ENCODE data around the gene STAT5B.

STAT5B gene

GRCh38 chr17:42198897-42199296 is 77.3 kb downstream of the STAT5B start:
- no peak for DNase-seq (ENCODE audit: extremely low read depth, low read depth)

GRCh38 chr17:42197564-42198156 is 78.5 kb downstream of the STAT5B start:
- H3K4me3 ChIP-seq (replicated peaks; ENCODE audit: low read depth, low read length): no peak overlapping the region
- TF ChIP-seq CTCF (IDR thresholded peaks at IDR 0.05; ENCODE audit: low read depth, low read length, missing control alignments): no peak
- no peak for DNase-seq (ENCODE audit: extremely low read depth, low read depth)

More at GRCh38 chr17:42198897-42199296, 77.3 kb downstream of the STAT5B start:
- H3K4me3 ChIP-seq (replicated peaks; ENCODE audit: low read depth, low read length): no peak overlapping the region
- no peak for TF ChIP-seq CTCF (IDR thresholded peaks at IDR 0.05; ENCODE audit: low read depth, low read length, missing control alignments)

- DNase-seq (ENCODE audit: extremely low read depth, low read depth): peak; percentile 39
- peak within 1 kb of the TSS; percentile 47 for H3K4me3 ChIP-seq (replicated peaks; ENCODE audit: low read depth, low read length)
- TF ChIP-seq CTCF (IDR thresholded peaks at IDR 0.05; ENCODE audit: low read depth, low read length, missing control alignments): no peak
Observed at GRCh38 chr17:42193969-42194899, 82.0 kb downstream of the STAT5B start, which contains the start of gene GHDC. TSS of gene GHDC (minus strand) at chr17:42194494. CDS start at chr17:42193581, 913 bp downstream.

GRCh38 chr17:42193216-42193968 is 82.8 kb downstream of the STAT5B start:
- DNase-seq (ENCODE audit: extremely low read depth, low read depth): no peak

GRCh38 chr17:42192189-42193126 is 83.7 kb downstream of the STAT5B start:
- no peak for TF ChIP-seq CTCF (IDR thresholded peaks at IDR 0.05; ENCODE audit: low read depth, low read length, missing control alignments)
- no peak overlapping the region for H3K4me3 ChIP-seq (replicated peaks; ENCODE audit: low read depth, low read length)
- no peak for DNase-seq (ENCODE audit: extremely low read depth, low read depth)

More at GRCh38 chr17:42193216-42193968, 82.8 kb downstream of the STAT5B start:
- peak overlapping the region; percentile 47 for H3K4me3 ChIP-seq (replicated peaks; ENCODE audit: low read depth, low read length)
- no peak for TF ChIP-seq CTCF (IDR thresholded peaks at IDR 0.05; ENCODE audit: low read depth, low read length, missing control alignments)

- TF ChIP-seq CTCF (IDR thresholded peaks at IDR 0.05; ENCODE audit: low read depth, low read length, missing control alignments): no peak
- DNase-seq (ENCODE audit: extremely low read depth, low read depth): no peak
- no peak overlapping the region for H3K4me3 ChIP-seq (replicated peaks; ENCODE audit: low read depth, low read length)
Observed at GRCh38 chr17:42191275-42191608, 84.9 kb downstream of the STAT5B start.

Measured in HFF-Myc (cell line).